Activated T-helper 1 cell treated with Interleukin-2 at 50 U/mL for 16 hours (primary cell): Measurements from ENCODE around the gene GKAP1.
"Not testable (repeated sequence)": the region's sequence is repeated elsewhere in the genome, so short reads cannot be mapped to it uniquely, and the experiment has no call there.

Experiments used
- DNase-seq: peaks from one replicate; pipeline ENCODE4 v3.0.0-alpha.2; 2020; ENCODE audit warnings: low read depth

Gene GKAP1

DNA sequence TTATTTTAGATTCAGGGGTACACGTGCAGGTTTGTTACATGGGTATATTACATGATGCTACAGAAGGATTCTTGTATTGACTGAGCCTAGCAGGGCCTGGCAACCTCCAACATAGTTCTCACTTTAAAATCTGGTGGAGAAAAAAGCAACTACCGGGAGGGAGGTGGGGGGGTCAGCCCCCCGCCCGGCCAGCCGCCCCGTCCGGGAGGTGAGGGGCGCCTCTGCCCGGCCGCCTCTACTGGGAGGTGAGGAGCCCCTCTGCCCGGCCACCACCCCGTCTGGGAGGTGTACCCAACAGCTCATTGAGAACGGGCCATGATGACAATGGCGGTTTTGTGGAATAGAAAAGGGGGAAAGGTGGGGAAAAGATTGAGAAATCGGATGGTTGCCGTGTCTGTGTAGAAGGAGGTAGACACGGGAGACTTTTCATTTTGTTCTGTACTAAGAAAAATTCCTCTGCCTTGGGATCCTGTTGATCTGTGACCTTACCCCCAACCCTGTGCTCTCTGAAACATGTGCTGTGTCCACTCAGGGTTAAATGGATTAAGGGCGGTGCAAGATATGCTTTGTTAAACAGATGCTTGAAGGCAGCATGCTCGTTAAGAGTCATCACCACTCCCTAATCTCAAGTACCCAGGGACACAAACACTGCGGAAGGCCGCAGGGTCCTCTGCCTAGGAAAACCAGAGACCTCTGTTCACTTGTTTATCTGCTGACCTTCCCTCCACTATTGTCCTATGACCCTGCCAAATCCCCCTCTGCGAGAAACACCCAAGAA, 88.8 kb downstream of the GKAP1 start:
- not testable (repeated sequence) for DNase-seq

DNA sequence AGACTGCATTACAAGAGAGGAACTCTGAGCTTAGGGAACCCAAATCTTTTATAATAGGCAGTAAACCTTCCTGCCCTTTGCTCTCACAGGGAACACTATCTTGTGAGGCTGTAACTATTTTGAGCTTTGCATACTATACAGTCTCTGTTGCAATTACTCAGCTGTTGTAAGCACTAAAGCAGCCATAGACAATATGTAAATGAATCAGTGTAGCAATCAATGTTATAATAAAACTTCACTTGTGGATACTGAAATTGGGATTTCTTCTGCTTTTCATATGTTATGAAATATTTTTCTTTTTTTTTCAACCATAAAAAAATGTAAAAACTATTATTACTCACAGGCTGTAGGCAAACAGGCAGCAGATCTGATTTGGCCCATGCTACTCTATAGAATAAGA, 93.1 kb downstream of the GKAP1 start:
- DNase-seq: no peak

DNA sequence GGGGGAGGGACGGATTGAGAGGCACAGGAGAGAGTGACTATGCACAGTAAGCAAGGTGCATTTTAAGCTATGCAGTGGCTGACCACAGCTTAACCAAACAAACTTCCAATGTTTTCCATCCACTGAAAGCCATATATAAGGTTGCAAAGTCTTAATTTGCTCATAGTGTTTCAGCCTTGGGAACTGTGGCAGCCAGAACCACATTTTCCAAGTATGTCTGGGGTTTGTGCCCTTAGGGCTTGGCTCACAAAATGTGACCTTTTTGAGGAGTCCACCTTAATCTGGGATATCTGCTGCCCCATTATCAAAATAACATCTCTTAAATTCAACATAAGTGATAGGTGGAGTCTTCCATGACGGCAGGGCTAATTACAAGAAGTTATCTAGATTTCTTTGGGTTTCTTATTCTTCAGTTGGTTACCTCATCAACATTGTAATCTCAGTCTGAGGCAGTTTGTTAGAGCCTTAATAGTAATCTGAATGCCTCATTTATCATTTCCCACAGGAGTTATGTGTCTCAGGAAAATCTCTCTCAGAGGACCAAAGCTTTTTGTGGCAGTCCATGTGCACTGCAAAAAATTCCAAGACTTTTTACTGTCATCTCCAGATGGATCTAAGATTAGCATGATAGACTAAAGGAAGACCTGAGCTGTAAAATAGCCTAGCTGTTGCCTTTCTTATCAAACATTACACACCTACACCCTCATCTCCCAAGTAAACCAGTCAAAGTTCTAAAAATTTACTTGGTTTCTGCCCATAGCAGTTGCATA, 94.7 kb downstream of the GKAP1 start:
- DNase-seq: no peak

DNA sequence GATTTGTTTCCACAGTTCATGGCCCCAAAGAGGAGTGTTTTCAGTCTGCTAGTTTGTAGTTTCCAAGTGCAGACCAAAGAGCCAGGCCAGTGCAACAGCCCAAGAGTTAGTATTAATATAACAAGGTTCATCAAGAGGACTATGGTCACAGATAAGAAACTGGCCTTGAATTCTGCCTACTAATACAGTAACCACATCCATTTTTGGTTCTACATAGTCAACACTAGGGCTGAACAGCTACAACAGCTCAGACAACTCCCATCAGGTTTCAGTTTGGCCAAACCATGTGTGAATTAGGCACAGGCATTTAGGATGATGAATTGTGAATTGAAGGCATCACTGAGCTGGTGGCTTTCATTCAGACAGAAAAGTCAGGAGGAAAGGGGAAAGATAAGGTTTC, 96.1 kb downstream of the GKAP1 start:
- no peak for DNase-seq

DNA sequence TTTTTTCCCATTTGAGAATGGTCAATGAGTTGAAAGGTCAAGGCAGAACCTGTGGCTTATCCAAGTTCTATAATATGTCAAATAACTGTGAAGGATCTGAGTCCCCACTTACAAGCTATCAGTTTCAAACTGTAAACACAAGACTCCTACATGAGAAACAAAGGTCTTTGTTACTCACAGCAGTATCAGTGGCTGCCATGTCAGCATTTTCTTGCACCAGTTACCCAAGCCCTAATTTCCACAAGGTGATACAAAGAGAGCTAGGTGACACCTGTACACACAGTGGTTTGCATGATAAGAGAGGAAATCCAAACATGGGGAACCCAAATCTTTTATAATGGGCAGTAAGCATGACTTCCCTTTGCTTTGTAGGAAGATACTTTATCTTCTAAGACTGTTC, 101.8 kb downstream of the GKAP1 start:
- no peak for DNase-seq

DNA sequence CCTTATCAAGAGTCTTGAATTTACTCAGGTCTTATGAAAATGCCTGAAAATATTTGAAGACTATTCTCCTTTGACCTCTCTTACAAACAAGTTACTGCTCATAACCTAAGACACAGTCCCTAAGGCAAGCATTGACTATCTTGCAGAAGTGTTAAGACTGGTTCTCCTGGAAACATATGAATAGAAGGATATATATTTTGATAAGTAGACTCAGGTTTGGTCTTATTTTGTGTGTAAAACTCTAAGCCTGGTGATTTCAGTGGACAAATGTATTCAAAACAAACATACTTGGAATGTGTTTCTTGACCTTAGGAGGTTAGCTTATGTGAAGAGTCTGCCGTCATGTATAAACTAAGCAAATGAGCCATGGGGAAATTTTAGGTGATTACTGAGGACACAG, 102.3 kb downstream of the GKAP1 start:
- DNase-seq: no peak

DNA sequence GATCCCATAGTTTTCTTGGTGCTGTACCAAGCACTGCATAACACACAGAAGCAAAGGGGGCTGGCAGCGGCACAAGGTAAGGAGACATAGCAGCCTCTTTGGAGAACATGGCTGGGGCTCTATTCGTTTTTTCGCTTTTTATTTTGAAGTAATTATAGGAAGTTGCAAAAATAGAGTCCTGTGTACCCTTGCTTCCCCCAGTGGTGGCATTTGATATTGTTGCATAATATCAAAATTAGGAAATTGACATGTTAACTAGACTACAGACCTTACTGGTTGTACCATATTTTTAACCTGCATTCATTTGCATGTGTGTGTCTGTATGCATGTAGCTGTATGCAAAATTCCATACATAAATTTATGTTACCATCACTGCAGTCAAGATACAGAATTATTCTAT, 103.2 kb downstream of the GKAP1 start:
- DNase-seq: no peak

DNA sequence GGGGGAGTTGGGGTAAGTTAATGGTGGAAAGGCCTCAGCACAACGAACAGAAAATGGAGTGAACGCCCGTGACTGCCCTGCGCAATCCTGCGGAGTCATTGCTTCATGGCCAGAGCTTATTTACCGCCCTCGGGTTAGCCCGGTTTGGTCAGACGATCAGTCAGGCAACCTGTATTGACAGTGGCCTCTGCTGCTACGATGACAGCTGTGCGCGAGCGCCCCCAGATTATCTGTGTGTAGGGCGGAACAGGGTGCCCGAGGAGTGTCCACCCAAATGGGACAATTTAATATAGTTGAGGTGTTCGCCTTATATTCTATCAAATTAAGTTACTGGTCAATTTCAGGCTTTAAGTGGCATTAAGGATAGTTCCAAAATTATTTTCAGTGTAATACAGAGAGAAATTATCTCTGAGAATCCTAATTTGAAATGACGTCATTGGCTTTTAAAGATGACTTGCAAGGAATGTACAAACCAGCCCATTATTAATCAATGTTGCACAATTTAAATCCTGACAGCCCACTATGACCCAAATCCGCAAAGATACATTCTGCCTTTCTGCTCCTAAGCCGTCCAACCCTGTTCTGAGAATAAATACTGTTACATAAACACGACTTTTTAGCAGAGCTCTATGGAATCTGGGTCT, 108.9 kb downstream of the GKAP1 start:
- peak; percentile 16 for DNase-seq

DNA sequence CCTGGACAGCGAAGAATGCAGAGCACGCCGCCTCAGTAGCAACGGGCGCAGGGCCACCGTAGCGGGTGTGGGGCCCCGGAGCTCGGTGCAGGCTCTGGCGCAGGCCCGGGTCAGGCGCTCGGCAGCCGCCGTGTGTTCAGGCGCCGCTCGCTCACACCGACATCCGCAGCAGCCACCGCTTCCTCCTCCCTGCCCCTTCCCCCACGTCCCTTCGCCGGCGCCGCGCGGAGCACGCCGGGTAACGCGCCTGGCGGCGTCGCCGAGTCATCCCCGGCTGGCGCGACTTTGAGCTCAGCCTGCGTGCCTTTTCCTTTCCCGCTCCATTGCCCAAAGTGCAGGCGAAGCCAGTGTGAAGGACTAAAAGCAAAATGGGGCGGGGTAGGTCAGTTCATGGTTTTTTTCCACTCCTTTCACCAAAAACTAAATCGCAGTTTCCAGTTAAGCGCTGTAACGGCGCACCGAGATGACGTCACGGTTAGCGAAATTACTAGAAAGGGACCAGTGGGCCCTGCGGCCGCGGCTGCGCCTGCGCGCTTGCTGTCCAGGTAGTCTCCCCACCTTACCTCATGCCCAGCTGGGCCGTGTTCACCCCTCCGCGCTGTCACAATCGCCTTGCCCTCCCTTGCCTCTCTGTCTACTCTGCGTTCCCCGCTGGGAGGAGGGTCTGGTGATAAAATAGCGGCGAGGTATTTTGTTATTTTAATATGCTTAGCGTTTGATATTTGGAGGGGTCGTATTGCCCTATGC, 109.6 kb downstream of the GKAP1 start, which contains the start of gene UBQLN1:
TSS of gene UBQLN1 (minus strand) at position 191 of the 747 bp plus-strand sequence. CDS start 279 bp downstream, outside the sequence.
- peak; percentile 88 for DNase-seq

DNA sequence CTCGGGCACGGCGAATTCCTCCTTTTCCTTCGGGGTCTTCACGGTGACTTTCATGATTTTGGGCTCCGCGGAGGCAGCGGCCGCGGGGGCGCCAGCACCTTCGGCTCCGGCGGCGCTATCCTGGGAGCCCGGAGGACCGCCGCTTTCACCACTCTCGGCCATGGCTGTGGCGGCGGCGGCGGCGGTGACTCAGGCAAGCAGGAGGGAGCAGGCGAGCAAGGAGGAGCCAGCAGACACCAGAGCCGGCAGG, 110.1 kb downstream of the GKAP1 start:
- no peak for DNase-seq

DNA sequence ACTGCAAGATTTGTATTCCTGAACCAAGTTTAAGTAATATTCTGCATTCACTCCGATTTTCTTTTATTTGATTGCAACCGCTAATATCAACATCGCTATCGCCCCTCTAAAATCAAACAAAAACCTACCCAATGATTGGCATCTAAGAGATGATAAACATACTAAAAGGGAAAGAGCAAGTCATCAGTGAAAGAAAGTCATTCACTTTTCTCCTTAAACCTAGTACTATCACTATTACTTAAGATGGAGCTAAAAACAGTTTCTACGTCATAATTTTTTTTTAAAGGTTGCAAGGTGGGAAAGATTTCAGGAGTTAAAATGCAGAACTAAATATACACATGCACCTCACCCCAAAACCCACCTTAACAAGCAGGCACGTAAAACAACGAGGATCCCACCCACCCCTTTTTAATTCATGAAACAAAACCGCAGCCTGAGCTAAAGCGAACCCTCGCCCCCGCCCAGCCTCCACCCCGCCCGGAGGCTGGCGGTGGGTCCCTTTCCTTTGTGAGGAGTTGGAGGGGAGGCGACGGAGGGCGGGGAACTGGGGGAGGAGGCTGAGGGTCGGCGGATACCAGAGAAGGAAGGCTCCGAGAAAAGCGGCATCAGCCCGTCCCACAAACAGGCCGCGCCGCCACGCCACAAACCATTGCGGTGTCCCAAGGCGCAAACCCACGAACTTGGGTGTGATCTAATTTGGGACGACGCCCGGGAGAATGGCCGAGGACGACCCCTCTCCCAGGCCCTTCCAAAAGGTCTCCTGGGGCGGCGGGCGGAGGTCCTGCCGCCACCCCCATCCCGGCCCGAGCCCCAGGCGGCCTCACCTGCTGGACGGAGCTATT, 110.7 kb downstream of the GKAP1 start:
- DNase-seq: peak; percentile 44

DNA sequence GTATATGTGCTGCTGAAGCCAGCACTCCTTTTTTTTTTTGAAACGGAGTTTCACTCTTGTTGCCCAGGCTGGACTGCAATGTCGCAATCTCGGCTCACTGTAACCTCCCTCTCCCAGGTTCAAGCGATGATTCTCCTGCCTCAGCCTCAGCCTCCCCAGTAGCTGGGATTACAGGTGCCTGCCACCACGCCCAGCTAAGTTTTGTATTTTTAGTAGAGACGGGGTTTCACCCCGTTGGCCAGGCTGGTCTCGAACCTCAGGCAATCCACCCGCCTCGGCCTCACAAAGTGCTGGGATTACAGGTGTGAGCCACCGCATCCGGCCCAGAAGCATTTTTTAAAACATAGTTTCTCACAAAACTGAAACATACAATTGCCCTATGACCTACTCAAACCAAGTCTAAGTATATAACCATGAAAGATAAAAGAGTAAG, 112.3 kb downstream of the GKAP1 start:
- not testable (repeated sequence) for DNase-seq

DNA sequence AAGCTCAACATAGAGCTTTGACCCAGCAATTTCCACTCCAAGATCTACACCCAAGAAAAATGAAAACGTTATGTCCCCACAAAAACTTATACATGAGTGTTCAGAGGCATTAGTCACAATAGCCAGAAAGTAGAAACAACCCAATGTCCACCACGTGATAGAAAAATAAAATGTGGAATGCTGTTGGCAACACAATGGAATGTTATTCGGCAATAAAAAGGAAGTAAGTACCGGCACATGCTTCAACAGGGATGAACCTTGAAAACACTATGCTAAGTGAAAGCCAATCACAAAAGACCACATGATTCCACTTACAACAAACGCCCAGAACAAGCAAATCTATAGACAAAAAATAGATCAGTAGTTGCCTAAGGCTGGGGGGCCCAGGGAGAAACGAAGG, 115.8 kb downstream of the GKAP1 start:
- DNase-seq: no peak

DNA sequence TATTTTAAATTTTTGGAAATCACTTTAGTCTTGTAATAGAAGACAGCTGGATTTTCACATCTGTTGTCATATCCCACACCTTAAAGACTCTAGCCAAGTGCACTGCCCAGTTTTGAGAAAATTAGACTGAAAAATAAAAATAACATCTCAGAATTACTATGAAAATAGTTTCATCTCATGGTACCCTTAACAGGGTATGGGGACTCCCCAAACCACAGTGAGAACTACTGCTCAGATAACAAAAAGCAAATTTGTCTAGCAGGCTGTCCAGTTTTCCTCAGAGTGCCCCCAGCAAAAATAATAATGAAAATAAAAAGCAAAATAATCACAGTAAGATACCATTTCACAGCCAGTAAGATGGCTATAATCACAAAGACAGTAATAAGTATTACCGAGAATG, 116.3 kb downstream of the GKAP1 start:
- no peak for DNase-seq

DNA sequence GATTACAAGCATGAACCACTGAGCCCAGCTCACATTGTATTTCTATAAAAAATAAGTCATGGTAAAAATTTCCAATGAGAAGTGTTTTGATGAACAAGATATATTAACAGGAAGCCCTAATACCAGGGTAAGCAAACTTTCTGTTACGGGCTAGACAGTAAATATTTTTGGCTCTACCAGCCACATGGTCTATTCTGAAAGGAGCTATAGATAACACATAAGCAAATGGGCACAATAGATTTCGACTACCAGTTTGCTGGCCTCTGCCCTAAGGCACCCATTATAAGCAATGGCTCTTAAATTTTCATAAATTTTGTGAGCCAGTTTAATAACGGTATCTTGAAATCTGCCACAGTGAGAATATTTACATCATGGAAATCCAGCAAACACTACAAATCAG, 118.0 kb downstream of the GKAP1 start:
- DNase-seq: no peak

DNA sequence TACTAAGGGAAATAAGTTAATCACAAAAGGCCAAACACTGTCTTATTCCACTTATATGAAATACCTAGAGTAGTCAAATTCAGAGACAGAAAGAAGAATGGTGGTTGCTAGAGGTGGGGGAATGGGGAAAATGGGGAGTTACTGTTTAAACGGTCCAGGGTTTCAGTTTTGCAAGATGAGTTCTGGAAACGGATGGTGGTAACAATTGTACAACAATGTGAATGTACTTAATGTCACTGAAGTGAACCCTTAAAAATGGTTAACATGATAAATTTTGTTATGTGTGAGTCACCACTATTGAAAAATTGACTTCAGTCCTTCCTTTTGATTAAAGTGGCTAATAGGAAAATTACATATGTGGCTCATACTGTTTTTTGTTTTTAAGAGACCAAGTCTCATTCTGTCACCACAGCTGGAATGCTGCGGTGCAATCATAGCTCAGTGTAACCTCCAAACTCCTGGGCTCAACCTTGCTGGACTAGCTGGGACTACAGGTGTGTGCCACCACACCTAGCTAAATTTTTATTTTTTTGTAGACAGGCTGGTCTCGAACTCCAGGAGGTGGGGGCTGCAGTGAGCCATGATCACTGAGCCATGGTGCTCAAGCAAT, 118.5 kb downstream of the GKAP1 start:
- no peak for DNase-seq

DNA sequence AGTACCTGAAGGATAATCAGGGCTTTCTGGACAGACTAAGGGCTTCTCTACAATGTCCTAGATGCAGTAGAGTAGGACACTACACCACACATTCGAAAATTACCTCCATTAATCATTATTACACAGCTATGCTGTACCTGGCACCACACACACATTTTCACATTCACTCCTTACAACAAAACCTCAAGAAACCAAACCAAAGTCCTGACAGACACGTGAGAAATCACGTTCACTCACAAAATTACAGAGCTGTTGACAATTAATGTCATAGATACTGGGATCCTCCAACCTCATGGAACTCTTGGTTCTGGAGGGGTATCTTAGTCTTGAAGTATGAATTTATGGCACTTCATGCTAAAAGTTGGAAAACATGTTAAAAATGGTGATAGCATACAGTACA, 126.1 kb downstream of the GKAP1 start:
- no peak for DNase-seq
